MM.1S (cell line): Measurements from ENCODE around the gene C1QTNF6.
"Not testable (repeated sequence)": the region's sequence is repeated elsewhere in the genome, so short reads cannot be mapped to it uniquely, and the experiment has no call there.

Experiments used
- DNase-seq: peaks from one replicate; pipeline ENCODE4 v3.0.0-alpha.2; 2015
- H2AFZ ChIP-seq: fragments of 300-600 bp; sonication (generic); 2 replicates; pipeline ENCODE4 v1.6.0; 2016; ENCODE audit warnings: antibody characterized with exemption, low read length
- H3F3A ChIP-seq: fragments of 300-600 bp; sonication (generic); 2 replicates; pipeline ENCODE4 v1.6.1; 2016; ENCODE audit warnings: mild to moderate bottlenecking, antibody characterized with exemption, low read length, moderate library complexity, mixed read lengths; ENCODE audit not compliant: insufficient read depth
- H3K27ac ChIP-seq: fragments of 300-600 bp; sonication (generic); 2 replicates; pipeline ENCODE4 v1.5.1; 2016; ENCODE audit warnings: mild to moderate bottlenecking, low read length
- H3K27me3 ChIP-seq: fragments of 300-600 bp; sonication (generic); replicated peaks from 2 replicates; pipeline ENCODE4 v1.6.0; 2016; ENCODE audit warnings: low read length; ENCODE audit not compliant: insufficient read depth
- H3K36me3 ChIP-seq: fragments of 300-600 bp; sonication (generic); replicated peaks from 2 replicates; pipeline ENCODE4 v1.6.1; 2016; ENCODE audit warnings: mild to moderate bottlenecking, low read length, mixed read lengths; ENCODE audit not compliant: insufficient read depth
- H3K4me1 ChIP-seq: fragments of 300-600 bp; sonication (generic); 2 replicates; pipeline ENCODE4 v1.6.1; 2016; ENCODE audit warnings: low read length, mixed read lengths
- H3K4me2 ChIP-seq: fragments of 300-600 bp; sonication (generic); 2 replicates; pipeline ENCODE4 v1.6.0; 2016; ENCODE audit warnings: low read depth, low read length
- H3K4me3 ChIP-seq: fragments of 300-600 bp; sonication (generic); 2 replicates; pipeline ENCODE4 v1.5.1; 2016; ENCODE audit warnings: low read length, mixed read lengths
- H3K79me2 ChIP-seq: fragments of 300-600 bp; sonication (generic); 2 replicates; pipeline ENCODE4 v1.6.1; 2016; ENCODE audit warnings: mixed run types, low read length, mixed read lengths
- H3K9ac ChIP-seq: fragments of 300-600 bp; sonication (generic); 2 replicates; pipeline ENCODE4 v1.6.1; 2016; ENCODE audit warnings: low read length, mixed read lengths
- H3K9me2 ChIP-seq: fragments of 300-600 bp; sonication (generic); replicated peaks from 2 replicates; pipeline ENCODE4 v1.6.1; 2016; ENCODE audit warnings: mild to moderate bottlenecking, low read length, mixed read lengths; ENCODE audit not compliant: insufficient read depth
- H3K9me3 ChIP-seq: fragments of 300-600 bp; sonication (generic); replicated peaks from 2 replicates; pipeline ENCODE4 v1.6.1; 2016; ENCODE audit warnings: mild to moderate bottlenecking, low read length, mixed read lengths; ENCODE audit not compliant: insufficient read depth
- H4K20me1 ChIP-seq: fragments of 300-600 bp; sonication (generic); 2 replicates; pipeline ENCODE4 v1.6.1; 2016; ENCODE audit warnings: mild to moderate bottlenecking, low read length, moderate library complexity, mixed read lengths; ENCODE audit not compliant: insufficient read depth
- CTCF ChIP-seq: fragments of 300-600 bp; sonication (generic); IDR thresholded peaks from 2 replicates; pipeline ENCODE4 v1.5.1; 2016; ENCODE audit warnings: antibody characterized with exemption, low read length, mixed read lengths
- EZH2 ChIP-seq: fragments of 300-600 bp; sonication (generic); optimal IDR thresholded peaks from 2 replicates; pipeline ENCODE3; 2017; ENCODE audit warnings: low read depth, mild to moderate bottlenecking, antibody characterized with exemption, low read length, mixed read lengths
- EZH2phosphoT487 ChIP-seq: fragments of 300-600 bp; sonication (generic); IDR thresholded peaks from 2 replicates; pipeline ENCODE4 v1.6.1; 2018; ENCODE audit warnings: antibody characterized with exemption, low read length

C1QTNF6 gene

DNA sequence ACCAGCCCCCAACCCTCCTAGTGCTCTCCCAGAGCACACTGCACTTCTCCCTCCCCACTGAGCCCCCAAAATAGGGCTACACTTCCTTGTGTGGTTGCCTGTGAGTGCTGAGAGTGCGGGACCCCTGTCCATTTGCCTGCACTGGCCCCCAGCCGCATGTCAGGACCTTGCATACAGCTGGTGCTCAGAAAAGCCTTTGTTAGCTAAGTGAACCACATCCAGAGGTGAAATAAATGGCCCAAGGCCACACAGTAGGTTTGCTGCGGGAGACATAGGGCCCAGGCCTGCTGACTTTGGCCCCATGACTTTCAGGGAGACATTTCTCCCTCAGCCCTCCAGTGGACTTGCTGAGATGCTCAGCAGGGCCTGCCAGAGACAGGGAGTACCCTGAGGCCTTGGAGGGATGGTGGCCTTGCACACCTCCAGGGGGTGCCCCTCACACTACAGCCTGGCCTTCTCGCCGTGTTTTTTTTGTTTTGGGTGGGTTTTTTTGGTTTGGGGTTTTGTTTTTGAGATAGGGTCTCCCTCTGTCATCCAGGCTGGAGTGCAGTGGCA, 14.0 kb upstream of the C1QTNF6 start:
- TF ChIP-seq CTCF (no peak), EZH2 (no peak), EZH2phosphoT487 (no peak)
- Histone ChIP-seq H4K20me1 (no peaks in the 10 kb centered on the region), H3F3A (peaks cover 4% of the 10 kb centered on the region; the same call in 1 of the 2 replicates), H3K27me3 (no peaks in the 10 kb centered on the region), H3K36me3 (no peaks in the 10 kb centered on the region), H3K4me1 (peaks cover 13% of the 10 kb centered on the region), H3K27ac (no peak overlapping the region), H3K9ac (no peak overlapping the region), H3K9me3 (no peaks in the 10 kb centered on the region), H3K9me2 (no peaks in the 10 kb centered on the region), H3K4me2 (no peak overlapping the region), H2AFZ (no peak overlapping the region), H3K4me3 (no peak overlapping the region), H3K79me2 (peaks cover 7% of the 10 kb centered on the region)
- DNase-seq: no peak

GRCh38 chr22:37201443-37201820, 13.4 kb upstream of the C1QTNF6 start:
- not testable (repeated sequence) for H3K4me2 ChIP-seq, H3K27me3 ChIP-seq, H3K9ac ChIP-seq

DNA sequence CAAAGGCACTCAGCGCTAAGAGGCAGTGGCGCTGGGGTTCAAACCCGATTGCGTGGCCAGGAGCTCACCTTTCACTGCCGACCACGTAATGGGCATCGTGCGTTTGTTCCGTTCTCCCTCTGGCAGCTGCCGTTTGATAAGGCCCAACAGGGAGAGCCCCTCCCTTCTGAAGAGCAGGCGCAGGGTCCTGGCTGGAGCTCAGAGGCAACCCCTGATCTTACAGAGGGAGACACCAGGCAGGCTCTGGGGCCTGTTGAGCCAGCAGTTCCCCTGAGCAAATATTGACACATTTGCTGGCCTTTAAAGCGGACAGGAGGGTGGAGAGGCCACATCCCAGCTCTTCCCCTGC, 11.7 kb upstream of the C1QTNF6 start:
- TF ChIP-seq EZH2: no peak
- TF ChIP-seq EZH2phosphoT487: no peak
- no peak for TF ChIP-seq CTCF
- Histone ChIP-seq H3K79me2 (peaks cover 7% of the 10 kb centered on the region), H3K4me3 (no peak overlapping the region; the same call in 1 of the 2 replicates), H3K9me3 (no peaks in the 10 kb centered on the region), H3K9me2 (no peaks in the 10 kb centered on the region), H3F3A (peaks cover 9% of the 10 kb centered on the region; the same call in 1 of the 2 replicates), H2AFZ (peak overlapping the region; percentile 83), H3K36me3 (no peaks in the 10 kb centered on the region), H4K20me1 (no peaks in the 10 kb centered on the region), H3K9ac (no peak overlapping the region), H3K4me2 (peak overlapping the region; percentile 90; the same call in 1 of the 2 replicates), H3K27me3 (no peaks in the 10 kb centered on the region), H3K27ac (no peak overlapping the region), H3K4me1 (peaks cover 16% of the 10 kb centered on the region)
- no peak for DNase-seq

More at GRCh38 chr22:37201443-37201820, 13.4 kb upstream of the C1QTNF6 start:
- H3F3A ChIP-seq, H3K27ac ChIP-seq, H3K79me2 ChIP-seq, H2AFZ ChIP-seq, DNase-seq, H3K9me3 ChIP-seq, H3K4me3 ChIP-seq, H3K9me2 ChIP-seq, H4K20me1 ChIP-seq, H3K36me3 ChIP-seq: not testable (repeated sequence)
- peaks cover 13% of the 10 kb centered on the region for H3K4me1 ChIP-seq

DNA sequence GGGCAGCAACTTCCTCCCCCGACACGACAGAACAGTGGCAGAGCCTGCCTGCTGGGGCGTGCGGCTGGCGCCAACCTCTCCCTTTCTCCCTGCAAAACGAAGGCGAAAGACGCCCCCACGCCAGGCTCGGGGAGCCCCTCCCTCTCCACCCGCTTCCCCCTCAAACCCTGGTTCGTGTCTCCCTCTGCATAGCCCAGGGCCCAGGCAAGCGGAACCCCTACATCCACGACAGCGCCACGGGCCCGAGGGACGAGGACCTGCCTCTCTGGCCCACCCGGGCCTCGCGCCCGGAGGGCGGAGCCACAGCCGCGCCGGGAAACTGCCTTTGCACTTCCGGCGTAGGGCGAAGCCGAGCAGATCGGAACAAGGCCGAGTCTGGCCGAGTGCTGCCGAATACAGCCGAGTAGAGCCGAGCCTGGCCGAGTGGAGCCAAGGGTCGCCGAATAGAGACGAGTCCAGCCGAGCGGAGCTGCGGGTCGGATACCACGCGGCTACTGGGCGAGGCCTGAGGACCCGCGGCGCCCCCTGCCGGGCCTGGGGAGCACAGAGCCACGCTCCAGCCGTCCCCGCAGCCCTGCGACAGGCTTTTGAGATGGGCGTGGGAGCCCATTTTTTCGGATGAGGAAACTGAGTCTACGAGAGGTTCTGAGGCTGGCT, 11.2 kb upstream of the C1QTNF6 start:
- no peaks in the 10 kb centered on the region for H4K20me1 ChIP-seq
- H3K27ac ChIP-seq: peak overlapping the region; percentile 72; the same call in 1 of the 2 replicates
- peak overlapping the region; percentile 82 for H3K4me3 ChIP-seq
- H3K4me2 ChIP-seq: peak overlapping the region; percentile 90
- no peaks in the 10 kb centered on the region for H3K9me3 ChIP-seq
- no peaks in the 10 kb centered on the region for H3K36me3 ChIP-seq
- DNase-seq: peak; percentile 99
- peaks cover 14% of the 10 kb centered on the region for H3F3A ChIP-seq
- TF ChIP-seq CTCF (peak; percentile 89), EZH2phosphoT487 (no peak)
- H2AFZ ChIP-seq: peak overlapping the region; percentile 83
- H3K27me3 ChIP-seq: no peaks in the 10 kb centered on the region
- peak overlapping the region; percentile 83 for H3K9ac ChIP-seq
- H3K4me1 ChIP-seq: peaks cover 21% of the 10 kb centered on the region
- peaks cover 7% of the 10 kb centered on the region for H3K79me2 ChIP-seq
- H3K9me2 ChIP-seq: no peaks in the 10 kb centered on the region
